GM10266 (cell line): ENCODE results near the gene NENF.

Experiments
- DNase-seq: peaks from one replicate; pipeline ENCODE4 v3.0.0; 2012; ENCODE audit errors: extremely low spot score
- CTCF ChIP-seq: IDR thresholded peaks from 2 replicates; pipeline ENCODE4 v1.5.1; 2012; ENCODE audit warnings: mild to moderate bottlenecking, low read depth; ENCODE audit not compliant: control insufficient read depth, insufficient read depth; ENCODE audit errors: missing control alignments

NENF gene

GRCh38 chr1:212446333-212446732 lies 13.6 kb downstream of the NENF start:
- TF ChIP-seq CTCF = no peak
- no peak for DNase-seq

GRCh38 chr1:212447478-212447877 lies 14.8 kb downstream of the NENF start:
- TF ChIP-seq CTCF = no peak
- no peak for DNase-seq

- no peak for TF ChIP-seq CTCF
- DNase-seq = no peak
Measured at GRCh38 chr1:212450331-212450881, 17.7 kb downstream of the NENF start.

- DNase-seq = no peak
- no peak for TF ChIP-seq CTCF
Measured at GRCh38 chr1:212451416-212452322, 18.9 kb downstream of the NENF start.

- DNase-seq = no peak
- no peak for TF ChIP-seq CTCF
Measured at GRCh38 chr1:212452323-212453155, 19.8 kb downstream of the NENF start.

- no peak for DNase-seq
- TF ChIP-seq CTCF = no peak
Measured at GRCh38 chr1:212453156-212453857, 20.6 kb downstream of the NENF start.
